Esophagus squamous epithelium (tissue), 5 donors: ENCODE results near the gene AATK. TPM values are rescaled to one million over a fixed set of nuclear protein-coding genes. Genes with fewer than 3 reads are reported as not detected.
"Not testable (repeated sequence)": the region's sequence is repeated elsewhere in the genome, so short reads cannot be mapped to it uniquely, and the experiment has no call there.

Experiments used
- DNase-seq: peaks from one replicate; lab custom pipeline; 2025; lab: John Stamatoyannopoulos, UW
- H3K27ac ChIP-seq, 4 donors: fragments of 200-600 bp; sonication (generic); one replicate each; pipeline ENCODE4 v1.5.1; 2016 to 2019; ENCODE audit warnings: mild to moderate bottlenecking in 1 of 4
- H3K27me3 ChIP-seq, 4 donors: fragments of 200-600 bp; sonication (generic); 1 replicate in 3 of 4; 2 replicates in 1 of 4; pipeline versions ENCODE4 v1.5.1 to v1.6.0; 2017 to 2021; ENCODE audit warnings: antibody characterized with exemption in 1 of 4
- H3K36me3 ChIP-seq, 3 donors: fragments of 200-600 bp; sonication (generic); one replicate each; pipeline ENCODE4 v1.5.1; 2016 to 2019
- H3K4me1 ChIP-seq, 3 donors: fragments of 200-600 bp; sonication (generic); one replicate each; pipeline ENCODE4 v1.5.1; 2017 to 2019
- H3K4me3 ChIP-seq, 4 donors: fragments of 200-600 bp; sonication (generic); 1 replicate in 3 of 4; 2 replicates in 1 of 4; pipeline ENCODE4 v1.5.1; 2016 to 2019; ENCODE audit warnings: mild to moderate bottlenecking in 2 of 4, moderate library complexity in 1 of 4
- H3K9me3 ChIP-seq, 3 donors: fragments of 200-600 bp; sonication (generic); one replicate each; pipeline ENCODE4 v1.5.1; 2016 to 2019
- POLR2A ChIP-seq, 4 donors: fragments of 450-650 bp; IDR thresholded peaks; one replicate each; pipeline ENCODE4 v1.6.1; 2017; ENCODE audit warnings: antibody characterized with exemption in 4 of 4, mild to moderate bottlenecking in 4 of 4, moderate library complexity in 3 of 4
- WGBS, 2 donors: methylation state at CpG; one replicate each; pipeline ENCODE4 v1.1.5; 2018; 5-methylcytosine and 5-hydroxymethylcytosine counted together
- intact Hi-C: fragments of 100-400 bp; cut with DNase I; formaldehyde crosslinking; loops from one replicate; pipeline ENCODE4 v1.15.0; 2022
- total RNA-seq, 4 donors: library from RNA; depleted of rRNA; stranded (reverse); fragments of >200 nt; gene quantifications; one replicate each; pipeline ENCODE4 v1.1.0, GENCODE V29; 2016
- TF ChIP-seq, protein P1 (sequence below), 6 experiments: fragments of 450-650 bp in 4 of 6; fragments of 200-600 bp in 2 of 6; sonication (generic) in 2 of 6; IDR thresholded peaks; one replicate each; pipeline ENCODE4 v1.5.1; 2016 to 2019; ENCODE audit warnings: antibody characterized with exemption in 6 of 6, mild to moderate bottlenecking in 4 of 6, moderate library complexity in 4 of 6
- donor health status: DM: yes; HTN: yes; CAD: no.

The AATK gene
- total RNA-seq, 4 donors from 2014 or later, result 0.57 to 1.5 (median 0.70) TPM; not detected in 1

DNA sequence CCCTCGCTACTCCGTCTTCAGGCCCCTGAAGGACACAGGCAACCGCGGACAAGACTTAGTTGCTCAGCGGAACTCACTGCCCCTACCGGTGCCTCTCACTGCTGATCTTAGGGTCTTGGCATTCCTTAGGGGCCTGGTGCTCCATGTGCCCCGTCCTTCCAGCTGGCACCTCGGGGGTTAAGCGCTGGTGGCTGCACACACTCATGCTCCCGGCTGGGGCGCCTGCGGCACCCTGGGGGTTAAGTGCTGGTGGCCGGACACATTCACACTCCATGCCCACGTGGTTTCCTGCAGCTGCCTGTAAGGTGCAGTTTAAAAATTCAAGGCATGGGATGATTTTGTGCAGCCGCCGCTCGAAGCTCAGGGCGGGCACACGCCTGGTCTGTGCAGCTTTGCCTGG lies 86.0 kb downstream of the AATK start:
- no peak for TF ChIP-seq POLR2A (IDR thresholded peaks at IDR 0.05)
- TF ChIP-seq, protein P1, sequence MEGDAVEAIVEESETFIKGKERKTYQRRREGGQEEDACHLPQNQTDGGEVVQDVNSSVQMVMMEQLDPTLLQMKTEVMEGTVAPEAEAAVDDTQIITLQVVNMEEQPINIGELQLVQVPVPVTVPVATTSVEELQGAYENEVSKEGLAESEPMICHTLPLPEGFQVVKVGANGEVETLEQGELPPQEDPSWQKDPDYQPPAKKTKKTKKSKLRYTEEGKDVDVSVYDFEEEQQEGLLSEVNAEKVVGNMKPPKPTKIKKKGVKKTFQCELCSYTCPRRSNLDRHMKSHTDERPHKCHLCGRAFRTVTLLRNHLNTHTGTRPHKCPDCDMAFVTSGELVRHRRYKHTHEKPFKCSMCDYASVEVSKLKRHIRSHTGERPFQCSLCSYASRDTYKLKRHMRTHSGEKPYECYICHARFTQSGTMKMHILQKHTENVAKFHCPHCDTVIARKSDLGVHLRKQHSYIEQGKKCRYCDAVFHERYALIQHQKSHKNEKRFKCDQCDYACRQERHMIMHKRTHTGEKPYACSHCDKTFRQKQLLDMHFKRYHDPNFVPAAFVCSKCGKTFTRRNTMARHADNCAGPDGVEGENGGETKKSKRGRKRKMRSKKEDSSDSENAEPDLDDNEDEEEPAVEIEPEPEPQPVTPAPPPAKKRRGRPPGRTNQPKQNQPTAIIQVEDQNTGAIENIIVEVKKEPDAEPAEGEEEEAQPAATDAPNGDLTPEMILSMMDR (IDR thresholded peaks at IDR 0.05), result no peak
- Histone ChIP-seq H3K27ac (no peak overlapping the region), H3K36me3 (peaks cover 7 to 80% (median 8%) of the 10 kb centered on the region in 3 donors), H3K9me3 (no peaks in the 10 kb centered on the region), H3K27me3 (no peaks in the 10 kb centered on the region), H3K4me1 (peaks cover 18 to 67% (median 28%) of the 10 kb centered on the region in 3 donors), H3K4me3 (no peak overlapping the region)
- intact Hi-C loops, result no loop called here
- WGBS, 2 donors, result 74 to 91% methylated on average over 7 to 15 of the region's 19 CpGs
- DNase-seq, result no peak

DNA sequence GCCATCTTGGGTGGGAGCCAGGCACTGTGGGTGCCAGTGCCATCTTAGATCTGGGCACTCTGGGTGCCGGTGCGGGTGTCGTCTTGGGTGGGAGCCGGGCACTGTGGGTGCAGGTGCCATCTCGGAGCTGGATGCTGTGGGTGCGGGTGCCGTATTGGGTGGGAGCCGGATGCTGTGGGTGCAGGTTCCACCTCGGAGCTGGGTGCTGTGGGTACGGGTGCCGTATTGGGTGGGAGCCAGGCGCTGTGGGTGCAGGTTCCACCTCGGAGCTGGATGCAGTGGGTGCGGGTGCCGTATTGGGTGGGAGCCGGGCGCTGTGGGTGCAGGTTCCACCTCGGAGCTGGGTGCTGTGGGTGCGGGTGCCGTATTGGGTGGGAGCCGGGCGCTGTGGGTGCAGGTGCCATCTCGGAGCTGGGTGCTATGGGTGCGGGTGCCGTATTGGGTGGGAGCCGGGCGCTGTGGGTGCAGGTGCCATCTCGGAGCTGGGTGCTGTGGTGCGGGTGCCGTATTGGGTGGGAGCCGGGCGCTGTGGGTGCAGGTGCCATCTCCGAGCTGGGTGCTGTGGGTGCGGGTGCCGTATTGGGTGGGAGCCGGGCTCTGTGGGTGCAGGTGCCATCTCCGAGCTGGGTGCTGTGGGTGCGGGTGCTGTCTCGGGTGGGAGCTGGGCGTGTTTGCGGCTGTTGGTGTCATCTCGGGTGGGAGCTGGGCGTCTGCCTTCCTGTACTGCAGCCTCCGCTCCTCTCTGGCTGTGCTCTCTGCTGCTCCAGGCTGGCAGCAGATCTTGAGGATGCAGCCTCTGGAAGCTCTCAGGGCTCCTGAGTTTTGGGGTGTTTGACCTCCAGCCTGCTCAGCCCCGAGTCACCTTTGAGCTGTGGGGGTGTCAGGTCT lies 87.8 kb downstream of the AATK start:
- peaks cover 7 to 73% (median 8%) of the 10 kb centered on the region in 3 donors for H3K36me3 ChIP-seq
- H3K4me1 ChIP-seq, result peaks cover 20 to 67% (median 29%) of the 10 kb centered on the region in 3 donors
- H3K9me3 ChIP-seq, H3K4me3 ChIP-seq, H3K27me3 ChIP-seq, intact Hi-C loops, DNase-seq, H3K27ac ChIP-seq: not testable (repeated sequence)
- WGBS, 2 donors, result 95 to 100% methylated on average over 7 to 8 of the region's 45 CpGs

DNA sequence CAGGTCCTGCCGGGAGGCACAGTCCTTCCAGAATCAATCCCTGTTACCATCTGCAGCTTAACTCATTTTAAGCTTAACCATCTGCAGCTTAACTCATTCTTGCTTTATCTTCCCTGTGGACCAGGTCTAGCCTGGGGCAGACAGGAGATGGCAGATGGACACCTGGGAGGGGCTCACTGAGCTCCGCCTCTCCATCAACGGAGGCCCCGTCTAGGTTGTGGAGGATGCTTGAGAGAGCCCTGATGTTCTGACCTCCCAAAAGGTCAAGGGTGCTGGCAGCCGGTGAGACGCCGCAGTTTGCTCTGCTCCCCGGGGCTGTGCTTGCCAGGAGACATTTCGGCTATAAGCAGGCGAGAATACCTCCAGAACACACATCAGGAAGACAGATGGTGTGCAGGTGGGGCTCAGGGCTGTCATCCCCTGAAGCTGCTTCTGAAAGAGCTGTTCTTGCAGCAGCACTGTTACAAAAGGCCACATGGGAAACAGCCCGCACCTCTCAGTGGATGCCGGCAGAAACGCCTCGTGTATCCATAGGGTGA lies 89.8 kb downstream of the AATK start:
- TF ChIP-seq POLR2A (IDR thresholded peaks at IDR 0.05), result no peak
- TF ChIP-seq, protein P1 (IDR thresholded peaks at IDR 0.05), result no peak
- Histone ChIP-seq H3K36me3 (peaks cover 7 to 86% (median 8%) of the 10 kb centered on the region in 3 donors), H3K27me3 (no peaks in the 10 kb centered on the region), H3K9me3 (no peaks in the 10 kb centered on the region), H3K27ac (no peak overlapping the region), H3K4me1 (peaks cover 3 to 67% (median 8%) of the 10 kb centered on the region in 3 donors), H3K4me3 (no peak overlapping the region)
- 72 to 74% methylated on average over 5 to 10 of the region's 14 CpGs for WGBS, 2 donors
- no peak for DNase-seq
- intact Hi-C loops, result no loop called here

DNA sequence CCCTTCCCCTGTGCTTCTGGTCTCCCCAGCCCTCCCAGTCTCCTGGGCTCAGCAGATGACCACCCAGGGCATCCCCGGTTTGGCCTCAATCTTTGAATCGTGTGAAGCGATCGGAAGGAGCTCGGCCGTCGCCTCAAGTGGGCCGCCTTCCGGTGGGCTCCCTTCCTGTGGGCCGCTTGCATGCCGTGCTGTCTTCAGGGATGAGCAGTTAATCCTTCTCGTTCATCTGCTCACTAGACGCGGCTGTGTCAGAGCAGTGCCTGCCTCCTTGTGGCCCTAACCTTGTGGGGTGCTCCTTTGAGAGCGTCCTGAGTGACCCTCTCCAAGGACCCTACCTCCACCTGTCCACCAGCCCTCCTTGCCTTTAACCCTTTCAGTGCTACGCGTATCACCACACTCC lies 90.7 kb downstream of the AATK start:
- 82 to 86% methylated on average over 16 to 17 of the region's 17 CpGs for WGBS, 2 donors
- Histone ChIP-seq H3K27me3 (no peaks in the 10 kb centered on the region), H3K4me1 (peaks cover 3 to 61% (median 4%) of the 10 kb centered on the region in 3 donors), H3K36me3 (peaks cover 7 to 86% (median 8%) of the 10 kb centered on the region in 3 donors), H3K9me3 (no peaks in the 10 kb centered on the region), H3K4me3 (no peak overlapping the region), H3K27ac (peak overlapping the region in 2 of 4 donors; percentile 13 to 25)
- no peak for DNase-seq
- intact Hi-C loops, result no loop called here
- TF ChIP-seq, protein P1 (IDR thresholded peaks at IDR 0.05), result no peak
- TF ChIP-seq POLR2A (IDR thresholded peaks at IDR 0.05), result no peak

DNA sequence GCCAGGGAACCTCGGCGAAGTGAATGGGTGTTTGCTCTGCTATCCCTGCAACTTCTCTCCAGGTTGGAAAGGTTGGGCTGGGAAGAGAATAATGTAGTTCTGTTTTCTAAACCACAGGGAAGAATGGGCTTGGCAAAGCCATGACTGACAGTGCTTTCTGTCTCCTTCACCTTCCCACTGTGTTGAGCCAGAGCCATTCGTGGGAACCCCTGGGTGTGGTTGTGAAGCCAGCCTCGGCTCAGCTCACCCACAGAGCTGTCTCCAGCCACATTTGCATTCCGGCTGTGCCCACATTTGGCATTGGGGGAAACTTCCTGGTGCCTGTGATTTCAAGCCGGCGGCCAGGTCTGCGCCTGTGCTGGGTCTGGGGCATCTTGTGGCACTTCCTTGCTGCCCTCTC lies 91.1 kb downstream of the AATK start:
- Histone ChIP-seq H3K9me3 (no peaks in the 10 kb centered on the region), H3K4me3 (no peak overlapping the region), H3K36me3 (peaks cover 7 to 86% (median 8%) of the 10 kb centered on the region in 3 donors), H3K27ac (peak overlapping the region in 3 of 4 donors; percentile 7 to 25 (median 13)), H3K4me1 (peaks cover 3 to 57% (median 4%) of the 10 kb centered on the region in 3 donors), H3K27me3 (no peaks in the 10 kb centered on the region)
- WGBS, 2 donors, result 46 to 52% methylated on average over 7 to 8 of the region's 8 CpGs
- TF ChIP-seq POLR2A (IDR thresholded peaks at IDR 0.05), result no peak
- TF ChIP-seq, protein P1 (IDR thresholded peaks at IDR 0.05), result no peak
- intact Hi-C loops, result no loop called here
- DNase-seq, result no peak
